Limb (tissue), 2 donors: Measurements from ENCODE around the gene FA2H.
"Not testable (repeated sequence)": the region's sequence is repeated elsewhere in the genome, so short reads cannot be mapped to it uniquely, and the experiment has no call there.

ENCODE experiments used
- DNase-seq, 2 donors: peaks; one replicate each; pipeline ENCODE4 v3.0.0-alpha.2; 2016; ENCODE audit errors: extremely low spot score in 2 of 2

Gene FA2H

DNA sequence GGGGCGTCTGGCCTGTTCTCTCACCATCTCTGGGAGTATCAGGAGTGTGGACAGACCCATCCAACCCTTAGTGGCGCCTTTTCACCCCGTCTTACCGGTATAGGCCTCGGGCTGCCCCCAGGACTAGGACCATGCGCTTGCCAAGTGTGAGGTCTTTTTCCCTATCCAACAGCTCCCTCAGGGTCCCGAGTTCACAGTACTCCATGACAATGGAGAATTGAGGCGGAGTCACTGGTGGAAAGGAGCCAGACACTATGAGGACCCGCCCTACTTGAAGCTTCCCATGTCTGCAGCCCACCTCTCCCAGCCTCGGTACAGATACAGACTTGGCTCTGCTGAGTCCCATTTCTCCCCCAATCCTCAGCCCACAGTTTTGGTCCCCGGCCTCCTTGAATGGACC is 92.1 kb downstream of the FA2H start:
- DNase-seq, result no peak

DNA sequence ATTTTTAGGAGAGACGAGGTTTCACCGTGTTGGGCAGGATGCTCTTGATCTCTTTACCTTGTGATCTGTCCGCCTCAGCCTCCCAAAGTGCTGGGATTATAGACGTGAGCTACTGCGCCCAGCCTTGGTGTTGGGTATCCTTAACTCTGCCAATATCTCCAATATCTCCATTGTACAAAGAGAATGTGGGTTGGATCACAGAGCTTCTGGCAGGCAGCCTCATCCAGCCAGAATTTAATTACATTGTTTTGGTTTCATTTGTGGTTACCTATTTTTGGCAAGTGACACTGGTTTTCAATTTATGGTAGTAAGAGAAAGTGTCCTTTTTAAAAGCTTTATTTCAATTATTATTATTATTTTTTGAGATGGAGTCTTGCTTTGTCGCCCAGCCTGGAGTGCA is 93.9 kb downstream of the FA2H start:
- DNase-seq, result no peak

DNA sequence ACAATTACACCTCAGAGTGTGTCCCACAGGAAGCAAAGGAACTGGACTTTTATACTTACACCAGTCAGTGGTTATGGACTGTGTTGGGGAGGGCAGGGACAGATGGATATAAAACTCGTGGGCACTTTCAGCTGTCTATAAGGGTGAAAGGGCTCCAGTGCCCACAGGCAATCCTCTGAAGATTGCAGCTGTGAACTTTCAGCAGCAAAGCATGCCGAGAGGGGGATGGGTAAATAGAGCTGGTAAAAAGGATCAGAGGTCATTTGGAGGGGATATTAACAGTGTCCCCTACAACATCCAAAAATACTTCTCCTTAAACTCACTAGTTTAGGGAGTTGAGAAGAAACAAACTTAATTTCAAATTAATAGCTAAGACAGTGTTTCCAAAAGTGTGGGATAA is 94.6 kb downstream of the FA2H start:
- DNase-seq, result no peak

DNA sequence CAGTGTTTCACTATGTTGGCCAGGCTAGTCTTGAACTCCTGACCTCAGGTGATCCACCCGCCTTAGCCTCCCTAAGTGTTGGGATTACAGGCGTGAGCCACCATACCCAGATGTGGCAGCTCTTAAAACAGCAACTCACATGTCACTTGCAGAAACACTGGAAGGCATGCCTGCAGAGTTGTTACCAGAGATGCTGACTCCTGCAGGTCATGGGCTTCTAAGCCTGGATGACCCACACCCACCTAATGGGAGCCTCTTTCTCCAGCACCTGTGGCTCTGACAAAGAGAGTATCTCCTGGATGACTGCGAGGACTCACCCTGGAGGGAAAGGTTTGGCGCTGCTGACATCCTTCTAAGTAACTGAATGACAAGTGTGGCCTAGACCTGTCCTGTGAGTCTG is 96.8 kb downstream of the FA2H start:
- no peak for DNase-seq

DNA sequence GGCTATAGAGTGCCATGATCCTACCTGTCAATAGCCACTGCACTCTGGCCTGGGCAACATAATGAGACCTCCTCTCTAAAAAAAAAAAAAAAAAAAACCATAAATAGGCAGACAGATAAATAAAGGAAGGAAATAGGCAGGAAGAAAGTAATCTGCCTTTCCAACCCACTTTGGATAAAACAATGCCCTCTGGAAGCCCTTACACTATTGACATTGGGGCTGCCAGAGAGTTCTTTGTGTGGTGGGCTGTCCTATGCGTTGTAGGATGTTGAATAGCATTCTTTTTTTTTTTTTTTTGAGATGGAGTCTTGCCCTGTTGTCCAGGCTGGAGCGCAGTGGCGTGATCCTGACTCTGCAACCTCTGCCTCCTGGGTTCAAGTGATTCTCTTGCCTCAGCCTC is 100.7 kb downstream of the FA2H start:
- DNase-seq, result no peak

DNA sequence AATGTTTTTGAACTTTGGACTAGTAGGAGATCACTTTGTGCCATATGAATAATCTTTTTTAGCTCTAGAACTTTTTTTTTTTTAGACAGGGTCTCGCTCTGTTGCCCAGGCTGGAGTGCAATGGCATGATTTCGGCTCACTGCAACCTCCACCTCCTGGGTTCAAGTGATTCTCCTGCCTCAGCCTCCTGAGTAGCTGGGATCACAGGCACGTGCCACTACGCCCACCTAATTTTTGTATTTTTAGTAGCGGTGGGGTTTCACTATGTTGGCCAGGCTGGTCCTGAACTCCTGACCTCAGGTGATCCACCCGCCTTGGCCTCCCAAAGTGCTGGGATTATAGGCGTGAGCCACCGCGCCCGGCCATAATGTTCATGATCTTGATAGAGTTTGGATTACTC is 105.7 kb downstream of the FA2H start:
- DNase-seq, result not testable (repeated sequence)

DNA sequence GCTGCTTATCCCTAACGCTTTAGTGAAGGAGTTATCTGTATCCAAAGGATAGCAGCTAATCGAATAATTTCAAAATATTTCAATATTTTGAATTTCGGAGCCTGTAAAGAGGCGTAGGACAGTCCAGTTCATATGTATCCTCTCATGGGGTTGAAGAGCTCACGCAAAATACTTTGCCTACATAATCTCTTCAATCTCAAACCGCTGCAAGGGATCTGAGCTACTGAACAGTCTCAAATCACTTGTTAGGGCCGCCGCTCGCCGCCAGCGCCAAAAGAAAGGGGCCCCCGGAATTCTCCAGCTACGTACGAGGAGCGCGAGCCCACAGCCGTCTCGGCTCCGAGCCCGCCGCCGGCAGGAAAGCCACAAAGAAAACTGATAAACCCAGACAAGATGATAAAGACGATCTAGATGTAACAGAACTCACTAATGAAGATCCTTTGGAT is 107.3 kb downstream of the FA2H start:
- peak in 1 of 2 donors; percentile 58 for DNase-seq

DNA sequence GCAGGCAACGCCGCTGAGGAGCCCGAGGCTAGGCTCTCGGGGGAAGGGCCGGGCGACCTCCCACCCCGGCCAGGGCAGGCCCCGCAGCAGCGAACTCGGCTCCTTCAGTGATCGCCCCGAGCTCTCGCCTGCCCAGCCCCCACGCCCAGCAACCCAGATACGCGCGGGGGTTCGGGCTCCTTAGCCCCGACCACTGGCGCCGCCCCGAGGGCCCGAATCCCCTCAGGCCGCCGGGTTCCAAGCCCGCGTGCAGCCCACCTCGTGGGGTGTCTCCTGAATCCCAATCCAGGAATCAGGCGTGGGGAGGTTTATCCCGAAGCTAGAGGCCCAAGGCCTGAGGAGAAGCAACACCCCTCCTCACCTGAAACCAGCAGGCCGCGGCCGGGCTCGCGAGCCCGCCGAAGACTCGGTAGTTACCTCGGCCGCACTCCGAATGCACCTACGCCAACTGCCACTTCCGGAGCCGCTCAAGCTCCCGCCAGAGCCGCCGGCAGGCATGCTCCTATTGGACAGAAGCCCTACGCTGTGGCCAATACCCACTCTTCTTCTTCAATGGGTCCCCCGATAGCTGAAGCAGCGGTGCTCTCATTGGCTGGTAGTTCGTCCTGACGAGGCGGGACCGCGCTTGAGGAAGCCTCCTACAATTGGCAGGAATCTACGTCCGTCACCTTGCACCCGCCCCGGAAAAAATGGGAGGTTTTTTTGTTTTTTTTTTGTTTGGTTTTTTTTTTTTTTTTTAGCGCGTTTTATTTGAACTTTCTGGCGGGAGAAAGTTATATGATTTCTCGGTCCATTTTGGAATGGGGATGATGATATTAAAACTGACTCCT is 108.0 kb downstream of the FA2H start, which contains the start of gene RFWD3:
Gene RFWD3 (minus strand): TSS at position 453 of the 830 bp plus-strand sequence. CDS start 5,428 bp downstream, outside the sequence.
- DNase-seq, result peak; percentile 95 to 98

DNA sequence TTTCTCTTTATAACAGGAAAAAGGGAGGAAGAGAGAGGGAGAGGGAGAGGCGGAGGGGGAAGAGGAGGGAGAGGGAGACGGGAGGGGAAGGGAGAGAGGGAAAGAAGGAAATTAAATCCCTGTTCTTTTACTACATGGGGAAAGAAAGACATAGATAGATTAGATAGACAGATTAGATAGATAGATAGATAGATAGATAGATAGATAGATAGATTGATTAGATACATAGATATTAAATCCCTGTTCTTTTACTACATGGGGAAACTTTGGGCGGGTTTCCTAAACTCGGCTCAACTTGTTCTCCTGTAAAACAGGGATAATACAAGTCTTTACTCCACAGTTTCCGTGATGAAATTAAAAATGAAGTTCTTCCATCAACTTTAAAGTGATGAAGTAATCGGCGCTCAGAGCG is 108.6 kb downstream of the FA2H start:
- DNase-seq, result no peak
